ENCODE data around the gene TINCR. TPM values are rescaled to one million over a fixed set of nuclear protein-coding genes. Genes with fewer than 3 reads are reported as not detected.

TINCR gene
- total RNA-seq, 2 experiments from 2014 or later, result 0.60 to 1.2 TPM

DNA sequence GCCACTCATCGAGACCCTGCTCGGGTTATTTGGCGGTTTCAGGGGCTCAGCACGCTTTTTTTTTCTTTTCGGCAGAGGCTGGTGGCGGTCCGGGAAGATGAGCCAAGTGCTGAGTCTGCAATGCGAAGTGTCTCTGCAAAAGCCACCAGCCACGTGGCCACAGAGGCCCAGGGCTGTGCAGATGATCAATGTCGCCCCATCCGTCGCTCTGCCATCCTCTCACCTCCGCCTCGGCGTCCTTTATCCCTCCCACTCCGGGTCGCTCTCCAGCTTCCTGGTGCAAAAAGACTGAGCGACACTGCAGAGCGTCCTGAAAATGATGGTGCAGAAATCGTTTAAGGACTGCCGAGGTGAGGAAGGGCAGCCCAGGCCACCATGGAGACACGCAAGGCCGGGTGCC, 55.0 kb downstream of the TINCR start:
- H3K4me2 ChIP-seq (ENCODE audit: low read length), result no peak overlapping the region
- TF ChIP-seq EZH2phosphoT487 (IDR thresholded peaks at IDR 0.05; ENCODE audit: borderline replicate concordance, low read depth, low read length), result no peak
- H3K9me3 ChIP-seq (ENCODE audit: low read length), result no peaks in the 10 kb centered on the region
- no peak overlapping the region for H3K4me3 ChIP-seq (ENCODE audit: low read depth, low read length, poor library complexity, severe bottlenecking)
- no peak overlapping the region for H2AFZ ChIP-seq (ENCODE audit: low read length)
- H3K36me3 ChIP-seq (ENCODE audit: insufficient read depth, low read length), result no peaks in the 10 kb centered on the region
- ChIA-PET POLR2A (interaction anchor here (0.5 kb wide), 1 partner anchor 1523 kb away, joined by 4 read pairs; no protein-coding TSS in a partner anchor), CTCF (ENCODE audit: unreplicated experiment) (no interaction called here)
- H3K9me2 ChIP-seq (ENCODE audit: insufficient read depth, low read length), result no peaks in the 10 kb centered on the region
- H3K79me2 ChIP-seq (ENCODE audit: insufficient read depth, low read depth, low read length), result no peaks in the 10 kb centered on the region
- no peaks in the 10 kb centered on the region for H4K20me1 ChIP-seq (ENCODE audit: insufficient read depth, low read length)
- no peak for DNase-seq (ENCODE audit: low spot score)
- intact Hi-C loops (cut with micrococcal nuclease; ENCODE audit: unreplicated experiment), result no loop called here
- H3K4me1 ChIP-seq (ENCODE audit: insufficient read depth, low read length, poor library complexity, severe bottlenecking), result no peaks in the 10 kb centered on the region
- no peak overlapping the region for H3K27ac ChIP-seq (ENCODE audit: low read depth, low read length, poor library complexity, severe bottlenecking)
- BruUV-seq (replicated peaks), result no TSS peak

Small RNA genes lying within 50 kb of the gene (small RNA-seq; reads per million reads assigned to genes)
- gene SNRPEP4, result not detected

Other genes starting within 250 kb of the TINCR start
- 39.0 and 48.5 TPM in 2 replicates for gene PTPRS, start 227.1 kb downstream of the TINCR start, total RNA-seq (2014; rRNA removed; shearing (Covaris generic))
- gene PTPRS, start 227.1 kb downstream of the TINCR start, total RNA-seq (2022), result 76.6 and 88.7 TPM in 2 replicates
- gene ZNRF4, start 112.5 kb downstream of the TINCR start, total RNA-seq (2014; rRNA removed; shearing (Covaris generic)), result not detected in 2 replicates
- not detected in 2 replicates for gene ZNRF4, start 112.5 kb downstream of the TINCR start, total RNA-seq (2022)
- 51.7 and 52.8 TPM in 2 replicates for gene SAFB2, start 54.8 kb upstream of the TINCR start, total RNA-seq (2014; rRNA removed; shearing (Covaris generic))
- gene SAFB2, start 54.8 kb upstream of the TINCR start, total RNA-seq (2022), result 103 and 111 TPM in 2 replicates
- 68.9 and 79.4 TPM in 2 replicates for gene SAFB, start 55.1 kb upstream of the TINCR start, total RNA-seq (2014; rRNA removed; shearing (Covaris generic))
- 172 and 177 TPM in 2 replicates for gene SAFB, start 55.1 kb upstream of the TINCR start, total RNA-seq (2022)
- gene MICOS13, start 112.6 kb upstream of the TINCR start, total RNA-seq (2014; rRNA removed; shearing (Covaris generic)), result 102 and 119 TPM in 2 replicates
- 39.2 and 41.7 TPM in 2 replicates for gene MICOS13, start 112.6 kb upstream of the TINCR start, total RNA-seq (2022)
- gene HSD11B1L, start 113.1 kb upstream of the TINCR start, total RNA-seq (2014; rRNA removed; shearing (Covaris generic)), result 2.1 and 4.6 TPM in 2 replicates
- 4.6 and 4.9 TPM in 2 replicates for gene HSD11B1L, start 113.1 kb upstream of the TINCR start, total RNA-seq (2022)
- 1,836 and 1,936 TPM in 2 replicates for gene RPL36, start 122.3 kb upstream of the TINCR start, total RNA-seq (2014; rRNA removed; shearing (Covaris generic))
- gene RPL36, start 122.3 kb upstream of the TINCR start, total RNA-seq (2022), result 1,232 and 1,257 TPM in 2 replicates
- gene LONP1, start 152.2 kb upstream of the TINCR start, total RNA-seq (2014; rRNA removed; shearing (Covaris generic)), result 170 and 191 TPM in 2 replicates
- 248 and 280 TPM in 2 replicates for gene LONP1, start 152.2 kb upstream of the TINCR start, total RNA-seq (2022)
- gene CATSPERD, start 152.7 kb upstream of the TINCR start, total RNA-seq (2014; rRNA removed; shearing (Covaris generic)), result not detected in 2 replicates
- gene CATSPERD, start 152.7 kb upstream of the TINCR start, total RNA-seq (2022), result 0.26 TPM in 1 of 2 replicates, not detected in the other
- 4.9 and 6.1 TPM in 2 replicates for gene PRR22, start 216.8 kb upstream of the TINCR start, total RNA-seq (2014; rRNA removed; shearing (Covaris generic))
- gene PRR22, start 216.8 kb upstream of the TINCR start, total RNA-seq (2022), result 10.5 and 10.6 TPM in 2 replicates
- 55.8 and 63.7 TPM in 2 replicates for gene DUS3L, start 223.2 kb upstream of the TINCR start, total RNA-seq (2014; rRNA removed; shearing (Covaris generic))
- 59.6 and 76.9 TPM in 2 replicates for gene DUS3L, start 223.2 kb upstream of the TINCR start, total RNA-seq (2022)
- 3.2 and 3.9 TPM in 2 replicates for gene NRTN, start 237.1 kb upstream of the TINCR start, total RNA-seq (2014; rRNA removed; shearing (Covaris generic))
- gene NRTN, start 237.1 kb upstream of the TINCR start, total RNA-seq (2022), result 0.49 and 1.0 TPM in 2 replicates

Measured in OCI-LY7 (cell line).